H1 (cell line): ENCODE results near the gene PPFIBP2. TPM values are rescaled to one million over a fixed set of nuclear protein-coding genes. Genes with fewer than 3 reads are reported as not detected.

ENCODE experiments used
- CTCF ChIA-PET: fragments of 300-600 bp; sonication (Branson Sonifier 250); formaldehyde crosslinking; loops from one replicate; lab custom pipeline; 2021; ENCODE audit not compliant: partially characterized antibody; lab: Charles Lee
- POLR2A ChIA-PET: fragments of 300-600 bp; sonication (Branson Sonifier 250); formaldehyde crosslinking; loops from one replicate; lab custom pipeline; 2021; ENCODE audit warnings: inconsistent platforms; ENCODE audit not compliant: partially characterized antibody; lab: Charles Lee
- DNase-seq, 2 experiments: peaks; one replicate each; pipeline versions ENCODE4 v3.0.0 to v3.0.0-alpha.2; 2010 to 2022; ENCODE audit warnings: low spot score in 2 of 2, low read depth in 1 of 2, mixed read lengths in 1 of 2
- FAIRE-seq: peaks from 2 replicates; lab custom pipeline; 2011; peaks lifted over from hg19 to GRCh38; lab: Jason Lieb, UNC
- H2AFZ ChIP-seq: 2 replicates; pipeline ENCODE4 v1.8.1; 2012; ENCODE audit warnings: low read length, inconsistent platforms
- H2AK5ac ChIP-seq: 2 replicates; pipeline ENCODE4 v1.6.1; 2013; ENCODE audit warnings: low read depth, low read length
- H2BK120ac ChIP-seq: replicated peaks from 2 replicates; pipeline ENCODE3; 2013; ENCODE audit warnings: low read depth, low read length, inconsistent platforms
- H2BK12ac ChIP-seq: 2 replicates; pipeline ENCODE4 v1.6.1; 2013; ENCODE audit warnings: low read depth, low read length
- H2BK15ac ChIP-seq: 2 replicates; pipeline ENCODE4 v1.6.1; 2013; ENCODE audit warnings: low read length
- H2BK20ac ChIP-seq: 2 replicates; pipeline ENCODE4 v1.6.1; 2013; ENCODE audit warnings: low read length
- H2BK5ac ChIP-seq: 2 replicates; pipeline ENCODE4 v1.6.1; 2013; ENCODE audit warnings: low read depth, low read length
- H3K14ac ChIP-seq: 2 replicates; pipeline ENCODE4 v1.6.1; 2013; ENCODE audit warnings: inconsistent platforms; ENCODE audit not compliant: insufficient read length
- H3K18ac ChIP-seq: 2 replicates; pipeline ENCODE4 v1.6.1; 2013; ENCODE audit warnings: low read length; ENCODE audit errors: extremely low read depth
- H3K23ac ChIP-seq: 2 replicates; pipeline ENCODE4 v1.6.1; 2013; ENCODE audit warnings: inconsistent platforms; ENCODE audit not compliant: insufficient read length
- H3K23me2 ChIP-seq: 2 replicates; pipeline ENCODE4 v1.6.1; 2013; ENCODE audit warnings: low read depth, low read length
- H3K27ac ChIP-seq: 2 replicates; pipeline ENCODE4 v1.6.1; 2011; ENCODE audit warnings: low read depth, low read length, inconsistent platforms
- H3K27me3 ChIP-seq, 4 experiments: replicated peaks in 1 of 4; 1 replicate in 1 of 4; 2 replicates in 3 of 4; pipeline versions ENCODE4 v1.6.1 to v1.8.1; 2011 to 2013; ENCODE audit warnings: low read length in 3 of 4, mild to moderate bottlenecking in 3 of 4, inconsistent platforms in 2 of 4, mixed read lengths in 2 of 4, moderate library complexity in 1 of 4; ENCODE audit not compliant: control insufficient read depth in 3 of 4, insufficient read depth in 3 of 4; ENCODE audit errors: extremely low read depth in 1 of 4
- H3K36me3 ChIP-seq, 4 experiments: 2 replicates each; pipeline versions ENCODE4 v1.6.1 to v1.8.1; 2011 to 2013; ENCODE audit warnings: mild to moderate bottlenecking in 4 of 4, low read length in 3 of 4, moderate library complexity in 2 of 4, control low read depth in 1 of 4, inconsistent platforms in 1 of 4; ENCODE audit not compliant: insufficient read depth in 4 of 4, control insufficient read depth in 2 of 4
- H3K4ac ChIP-seq: replicated peaks from 2 replicates; pipeline ENCODE3; 2013; ENCODE audit warnings: low read length, low read depth, mixed read lengths, inconsistent platforms; ENCODE audit not compliant: insufficient read length
- H3K4me1 ChIP-seq, 4 experiments: replicated peaks in 1 of 4; 1 replicate in 1 of 4; 2 replicates in 3 of 4; pipeline versions ENCODE4 v1.6.1 to v1.8.1; 2011 to 2013; ENCODE audit warnings: low read length in 3 of 4, inconsistent platforms in 2 of 4, mixed read lengths in 1 of 4; ENCODE audit not compliant: insufficient read depth in 4 of 4, control insufficient read depth in 3 of 4
- H3K4me2 ChIP-seq, 2 experiments: 2 replicates each; pipeline versions ENCODE4 v1.6.1 to v1.8.1; 2011 to 2013; ENCODE audit warnings: low read depth in 2 of 2, low read length in 2 of 2, control low read depth in 1 of 2, inconsistent platforms in 1 of 2, mild to moderate bottlenecking in 1 of 2; ENCODE audit not compliant: insufficient read depth in 1 of 2
- H3K4me3 ChIP-seq, 4 experiments: fragments of 200-600, 300-600 bp in 1 of 4; sonication (generic), shearing (Covaris generic), sonication (Bioruptor Twin) in 1 of 4; 2 replicates each; pipeline versions ENCODE4 v1.5.1 to v1.8.1; 2011 to 2016; ENCODE audit warnings: low read length in 4 of 4, low read depth in 3 of 4, control low read depth in 2 of 4, inconsistent platforms in 2 of 4, mild to moderate bottlenecking in 2 of 4, mixed read lengths in 1 of 4, moderate library complexity in 1 of 4; ENCODE audit not compliant: insufficient read depth in 2 of 4; ENCODE audit errors: extremely low read depth in 1 of 4
- H3K56ac ChIP-seq: replicated peaks from 2 replicates; pipeline ENCODE3; 2013; ENCODE audit warnings: low read depth, mild to moderate bottlenecking, mixed read lengths, low read length, inconsistent platforms; ENCODE audit not compliant: insufficient read length
- H3K79me1 ChIP-seq: 2 replicates; pipeline ENCODE4 v1.6.1; 2013; ENCODE audit warnings: low read depth, low read length, control low read depth
- H3K79me2 ChIP-seq, 2 experiments: 2 replicates each; pipeline versions ENCODE4 v1.6.1 to v1.8.1; 2012 to 2013; ENCODE audit warnings: low read length in 2 of 2, mild to moderate bottlenecking in 2 of 2, inconsistent platforms in 1 of 2; ENCODE audit not compliant: insufficient read depth in 2 of 2, control insufficient read depth in 1 of 2
- H3K9ac ChIP-seq, 4 experiments: replicated peaks in 1 of 4; 1 replicate in 1 of 4; 2 replicates in 3 of 4; pipeline versions ENCODE4 v1.6.1 to v1.8.1; 2011 to 2013; ENCODE audit warnings: low read depth in 3 of 4, low read length in 3 of 4, control low read depth in 2 of 4, mild to moderate bottlenecking in 2 of 4, moderate library complexity in 2 of 4, inconsistent platforms in 1 of 4; ENCODE audit errors: extremely low read depth in 1 of 4
- H3K9me3 ChIP-seq, 2 experiments: 2 replicates each; pipeline versions ENCODE4 v1.6.1 to v1.8.1; 2012 to 2013; ENCODE audit warnings: mild to moderate bottlenecking in 2 of 2, moderate library complexity in 2 of 2, control low read depth in 1 of 2, inconsistent platforms in 1 of 2, low read depth in 1 of 2, low read length in 1 of 2, mixed read lengths in 1 of 2; ENCODE audit not compliant: insufficient read depth in 2 of 2
- H4K20me1 ChIP-seq, 2 experiments: replicated peaks in 1 of 2; 2 replicates each; pipeline versions ENCODE3 to v1.8.1; 2011 to 2013; ENCODE audit warnings: inconsistent platforms in 2 of 2, low read length in 2 of 2, mild to moderate bottlenecking in 1 of 2; ENCODE audit not compliant: insufficient read depth in 2 of 2, control insufficient read depth in 1 of 2
- H4K5ac ChIP-seq: 2 replicates; pipeline ENCODE4 v1.6.1; 2013; ENCODE audit warnings: low read length, low read depth, mixed read lengths, inconsistent platforms; ENCODE audit not compliant: insufficient read length
- H4K8ac ChIP-seq: 2 replicates; pipeline ENCODE4 v1.8.0; 2013; ENCODE audit warnings: mild to moderate bottlenecking, moderate library complexity, low read length, inconsistent platforms; ENCODE audit not compliant: insufficient read depth; ENCODE audit errors: extremely low read depth
- H4K91ac ChIP-seq: replicated peaks from 2 replicates; pipeline ENCODE3; 2013; ENCODE audit warnings: low read length, mixed read lengths, inconsistent platforms; ENCODE audit not compliant: insufficient read length
- CBX8 ChIP-seq: fragments of 300-800, 300-1000 bp; sonication (generic); IDR thresholded peaks from 2 replicates; pipeline ENCODE4 v1.7.1; 2016; ENCODE audit warnings: low read depth, low read length, borderline replicate concordance
- E2F6 ChIP-seq: IDR thresholded peaks from 2 replicates; pipeline ENCODE4 v1.6.1; 2012; ENCODE audit warnings: inconsistent platforms
- EGR1 ChIP-seq: IDR thresholded peaks from 2 replicates; pipeline ENCODE4 v1.6.1; 2011; ENCODE audit warnings: low read depth, low read length, borderline replicate concordance
- HDAC6 ChIP-seq: IDR thresholded peaks from one replicate; pipeline ENCODE4 v1.7.1; 2012; ENCODE audit warnings: low read depth, mild to moderate bottlenecking, inconsistent platforms, low read length, moderate library complexity
- KDM5A ChIP-seq: fragments of 200-600 bp; IDR thresholded peaks from 2 replicates; pipeline ENCODE4 v1.7.1; 2012; ENCODE audit warnings: mild to moderate bottlenecking, low read length, inconsistent platforms, mixed read lengths
- POU5F1 ChIP-seq: IDR thresholded peaks from 2 replicates; pipeline ENCODE4 v1.6.1; 2011; ENCODE audit warnings: low read depth, mild to moderate bottlenecking, low read length, moderate library complexity
- SIN3A ChIP-seq, 2 experiments: IDR thresholded peaks in 1 of 2; conservative IDR thresholded peaks in 1 of 2; 2 replicates each; pipeline ENCODE4 v1.6.1; 2011 to 2012; ENCODE audit warnings: low read length in 2 of 2, improper control_type of control experiment in 1 of 2, low read depth in 1 of 2, mild to moderate bottlenecking in 1 of 2
- TBP ChIP-seq: IDR thresholded peaks from 2 replicates; pipeline ENCODE4 v1.6.1; 2011; ENCODE audit warnings: low read depth, low read length, improper control_type of control experiment
- TCF12 ChIP-seq: IDR thresholded peaks from 2 replicates; pipeline ENCODE4 v1.6.1; 2011; ENCODE audit warnings: low read depth, mild to moderate bottlenecking, low read length
- WGBS, 2 experiments: shearing (Covaris generic) in 1 of 2; methylation state at CpG; one replicate each; pipeline versions ENCODE4 v1.1.6 to v1.1.7; 2013 to 2015; ENCODE audit warnings: low lambda C conversion rate in 2 of 2, mixed read lengths in 2 of 2, inconsistent platforms in 1 of 2, low coverage in 1 of 2, missing lambda C conversion rate in 1 of 2; ENCODE audit not compliant: insufficient replicate concordance in 2 of 2, insufficient coverage in 1 of 2, insufficient read length in 1 of 2; ENCODE audit errors: extremely low coverage in 1 of 2, missing lambda C conversion rate in 1 of 2; 5-methylcytosine and 5-hydroxymethylcytosine counted together
- polyA plus RNA-seq, 7 experiments: library from polyadenylated mRNA; depleted of rRNA in 3 of 7; stranded (reverse) in 5 of 7; unstranded in 2 of 7; fragments of >200 nt in 5 of 7; fragments of 200-250 nt in 2 of 7; gene quantifications; 1 replicate in 5 of 7; 2 replicates in 1 of 7; 4 replicates in 1 of 7; pipeline versions ENCODE4 v1.2.1 to v1.2.3, GENCODE V29; 2011 to 2013; ENCODE audit warnings: missing spikeins in 2 of 7, mixed read lengths in 2 of 7
- total RNA-seq: library from RNA; stranded (reverse); fragmentation: NEBNext Ultra II Directional; extraction: Animal tissue kit (Norgen Biotek cat#: 25700); gene quantifications from 2 replicates; pipeline ENCODE4 v1.2.1, GENCODE V29; 2021

Gene PPFIBP2
- total and polyA plus RNA-seq, 2 of the 8 experiments (the other 6 are each of a cell fraction or from before 2014, with no cell fraction given), result 5.5 to 9.8 TPM

GRCh38 chr11:7670641-7671040 lies 156.8 kb downstream of the PPFIBP2 start:
- H3K23me2 ChIP-seq, result peaks cover 16% of the 10 kb centered on the region; the same call in 1 of the 2 replicates
- H4K20me1 ChIP-seq, result no peaks in the 10 kb centered on the region
- ChIA-PET POLR2A (interaction anchor here (1.8 kb wide), 1 partner anchor 11 kb away, joined by 4 read pairs; no protein-coding TSS in a partner anchor), CTCF (interaction anchor here (1.1 to 5.7 kb wide), 8 partner anchors 11 to 141 kb away, joined by 3 to 43 read pairs (median 4); no protein-coding TSS in a partner anchor)
- no peak overlapping the region for H2AK5ac ChIP-seq
- no peak overlapping the region for H3K4me2 ChIP-seq
- no peak overlapping the region for H4K5ac ChIP-seq
- no peak overlapping the region for H4K91ac ChIP-seq
- no peak overlapping the region for H3K18ac ChIP-seq
- H2BK20ac ChIP-seq, result no peak overlapping the region
- no peak overlapping the region for H3K23ac ChIP-seq
- H2BK120ac ChIP-seq, result no peak overlapping the region
- DNase-seq (no peak), FAIRE-seq (no peak)
- no peak overlapping the region for H2BK15ac ChIP-seq
- no peak overlapping the region for H3K4ac ChIP-seq
- H3K56ac ChIP-seq, result no peak overlapping the region
- H3K79me2 ChIP-seq, result no peaks in the 10 kb centered on the region
- H3K36me3 ChIP-seq, result peaks cover 12 to 34% (median 23%) of the 10 kb centered on the region in 4 experiments; a peak in 7 of 8 replicates
- no peak overlapping the region for H3K4me3 ChIP-seq
- H4K8ac ChIP-seq, result no peak overlapping the region
- no peak overlapping the region for H3K9ac ChIP-seq
- H3K79me1 ChIP-seq, result peaks cover 2% of the 10 kb centered on the region; the same call in 1 of the 2 replicates
- H3K27me3 ChIP-seq, result no peaks in the 10 kb centered on the region
- no peak overlapping the region for H3K14ac ChIP-seq
- 66% methylated on average over 4 of the region's 4 CpGs; no CpG with 5 or more reads in 1 of the 2 experiments for WGBS, 2 experiments
- H3K9me3 ChIP-seq, result peaks cover 0 to 4% of the 10 kb centered on the region in 2 experiments; a peak in 2 of 4 replicates
- no peak overlapping the region for H2AFZ ChIP-seq
- peaks cover 0 to 10% (median 4%) of the 10 kb centered on the region in 4 experiments; a peak in 4 of 7 replicates for H3K4me1 ChIP-seq
- no peak overlapping the region for H2BK12ac ChIP-seq
- no peak overlapping the region for H2BK5ac ChIP-seq
- no peak overlapping the region for H3K27ac ChIP-seq
- no peak for TF ChIP-seq TBP
- TF ChIP-seq TCF12, result no peak
- TF ChIP-seq SIN3A (conservative IDR thresholded peaks at IDR 0.05 in 1 of 2, IDR thresholded peaks at IDR 0.05 in 1 of 2; ENCODE audit: low read depth in 1 of 2, low read length in 2 of 2), result no peak
- TF ChIP-seq EGR1, result no peak
- no peak for TF ChIP-seq KDM5A
- no peak for TF ChIP-seq POU5F1
- no peak for TF ChIP-seq CBX8
- no peak for TF ChIP-seq E2F6
- no peak for TF ChIP-seq HDAC6
